Hepatic stellate cell (primary cell): Measurements from ENCODE around the gene TMEM270.
A peak's percentile ranks its signal among the peaks of the same experiment; 100 is the strongest.
"Not testable (repeated sequence)": the region's sequence is repeated elsewhere in the genome, so short reads cannot be mapped to it uniquely, and the experiment has no call there.

Source experiments
- DNase-seq: peaks from one replicate; pipeline ENCODE4 v3.0.0; 2011; ENCODE audit warnings: low spot score

TMEM270 gene

DNA sequence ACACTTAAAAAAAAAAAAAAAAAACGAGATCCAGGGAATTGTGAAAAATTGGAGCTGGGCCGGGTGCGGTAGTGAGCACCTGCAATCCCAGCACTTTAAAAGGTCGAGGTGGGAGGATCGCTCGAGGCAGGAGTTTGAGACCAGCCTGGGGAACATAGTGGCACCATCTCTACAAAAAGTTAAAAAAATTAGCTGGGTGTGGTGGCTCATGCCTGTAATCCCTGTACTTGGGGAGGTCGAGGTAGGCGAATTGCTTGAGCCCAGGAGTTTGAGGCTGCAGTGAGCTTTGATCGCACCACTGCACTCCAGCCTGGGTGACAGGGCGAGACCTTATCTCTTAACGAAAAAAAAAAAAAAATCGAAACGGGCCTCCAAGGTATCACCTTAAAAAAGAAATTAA, 28.2 kb upstream of the TMEM270 start:
- no peak for DNase-seq

DNA sequence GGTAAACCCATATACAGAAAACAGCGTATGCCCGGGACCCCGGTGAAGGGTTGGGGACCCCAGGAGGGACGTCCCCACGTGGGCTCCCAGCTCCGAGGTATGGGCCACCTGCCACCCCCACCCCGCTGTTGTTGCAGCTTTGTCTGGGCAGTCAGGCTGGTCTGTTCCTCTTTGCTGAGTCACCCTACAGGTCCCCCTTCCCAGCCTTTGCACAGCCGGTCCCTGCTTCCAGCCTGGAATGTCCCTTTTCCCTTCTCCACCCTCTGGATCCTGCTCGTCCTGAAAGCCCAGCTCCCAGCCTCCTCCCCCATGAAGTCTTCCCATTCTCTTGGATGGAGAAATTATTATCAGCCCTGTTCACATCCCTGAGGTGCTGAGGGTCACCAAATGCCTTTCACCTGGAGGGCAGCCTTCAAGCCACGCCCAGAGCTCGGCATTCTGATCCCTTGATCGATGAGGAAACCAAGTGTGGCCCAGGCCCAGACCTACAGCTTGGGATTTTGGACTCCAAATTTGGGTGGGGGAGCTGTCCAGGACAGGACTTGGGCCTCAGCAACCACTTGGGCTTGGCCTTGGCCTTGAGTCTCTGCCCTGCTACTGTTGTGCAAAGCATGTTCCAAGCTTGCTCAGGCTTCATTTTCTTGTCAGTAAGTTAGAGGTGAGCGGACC, 27.6 kb upstream of the TMEM270 start:
- peak; percentile 9 for DNase-seq

DNA sequence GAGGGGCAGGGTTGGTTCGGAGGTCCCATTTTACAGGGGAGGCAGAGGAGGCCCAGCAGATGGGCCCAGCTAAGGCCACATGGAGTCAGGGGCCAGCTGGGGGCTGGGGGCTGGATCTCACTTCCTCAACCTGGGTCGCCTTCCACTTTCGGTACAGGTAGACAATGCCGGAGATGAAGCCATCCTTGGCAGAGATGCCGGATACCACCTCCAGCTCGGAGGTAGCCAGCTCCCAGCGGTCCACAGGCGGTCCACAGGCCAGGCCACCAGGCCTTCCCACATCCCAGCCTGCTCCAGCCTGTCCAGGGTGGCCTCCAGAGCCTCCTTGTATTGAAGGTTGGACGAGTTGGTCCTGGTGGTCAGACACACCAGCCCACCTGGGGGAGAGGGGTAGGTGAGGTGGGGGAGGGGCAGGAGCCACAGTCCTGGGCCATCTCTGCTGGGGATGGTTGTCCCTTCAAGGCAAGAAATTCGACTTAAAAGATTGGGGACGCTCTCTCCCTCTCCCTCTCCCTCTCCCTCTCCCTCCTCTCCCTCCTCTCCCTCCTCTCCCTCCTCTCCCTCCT, 26.2 kb upstream of the TMEM270 start:
- no peak for DNase-seq

DNA sequence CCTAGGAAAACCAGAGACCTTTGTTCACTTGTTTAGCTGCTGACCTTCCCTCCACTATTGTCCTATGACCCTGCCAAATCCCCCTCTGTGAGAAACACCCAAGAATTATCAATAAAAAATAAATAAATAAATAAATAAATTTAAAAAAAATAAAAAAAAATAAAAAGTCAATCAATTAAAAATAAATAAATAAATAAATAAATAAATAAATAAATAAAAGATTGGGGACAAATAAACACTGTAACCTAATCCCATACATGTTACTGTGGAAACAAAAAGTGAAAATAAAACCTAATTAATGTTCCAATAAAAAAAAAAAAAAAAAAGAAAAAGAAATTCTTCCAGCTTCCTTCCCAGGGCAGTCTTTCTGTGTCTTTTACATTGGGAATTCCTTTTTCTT, 23.8 kb upstream of the TMEM270 start:
- DNase-seq, result not testable (repeated sequence)

DNA sequence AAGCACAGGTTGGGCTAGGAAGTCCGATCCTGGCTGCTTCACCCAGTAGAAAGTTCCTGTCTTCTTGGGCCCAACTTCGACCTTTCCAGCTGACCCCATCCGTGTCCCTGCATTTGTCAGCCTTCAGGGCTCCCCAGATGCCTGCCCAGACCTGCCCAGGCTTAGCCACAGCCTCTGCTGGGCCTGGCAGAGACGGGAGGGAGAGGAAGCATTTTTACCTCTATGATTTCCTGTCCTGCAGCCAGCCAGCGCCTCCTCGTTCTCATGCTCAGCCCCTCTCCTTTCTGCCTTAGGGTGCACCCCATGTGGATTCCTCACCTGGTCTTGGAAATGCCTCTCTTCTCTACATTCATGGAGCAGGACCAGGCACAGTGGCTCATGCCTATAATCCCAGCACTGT, 22.3 kb upstream of the TMEM270 start:
- DNase-seq, result no peak

DNA sequence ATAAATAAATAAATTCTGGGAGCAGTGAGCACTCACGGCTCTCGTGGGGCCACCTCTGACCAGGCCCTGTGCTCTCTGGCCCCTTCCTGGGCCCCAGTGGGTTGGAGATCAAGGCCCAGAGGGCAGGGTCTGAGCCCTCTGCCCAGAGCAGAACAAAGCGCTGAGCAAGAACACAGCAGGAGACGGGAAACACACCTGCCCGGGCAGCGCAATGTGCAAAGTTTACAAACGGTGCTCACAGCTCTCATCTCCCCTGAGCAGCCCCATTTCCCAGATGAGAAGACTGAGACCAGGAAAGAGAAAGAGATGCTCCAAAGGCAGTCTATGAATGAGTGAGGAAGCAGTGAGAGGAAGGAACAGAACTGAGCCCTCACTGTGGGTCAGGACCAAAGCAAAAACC, 21.7 kb upstream of the TMEM270 start:
- no peak for DNase-seq

DNA sequence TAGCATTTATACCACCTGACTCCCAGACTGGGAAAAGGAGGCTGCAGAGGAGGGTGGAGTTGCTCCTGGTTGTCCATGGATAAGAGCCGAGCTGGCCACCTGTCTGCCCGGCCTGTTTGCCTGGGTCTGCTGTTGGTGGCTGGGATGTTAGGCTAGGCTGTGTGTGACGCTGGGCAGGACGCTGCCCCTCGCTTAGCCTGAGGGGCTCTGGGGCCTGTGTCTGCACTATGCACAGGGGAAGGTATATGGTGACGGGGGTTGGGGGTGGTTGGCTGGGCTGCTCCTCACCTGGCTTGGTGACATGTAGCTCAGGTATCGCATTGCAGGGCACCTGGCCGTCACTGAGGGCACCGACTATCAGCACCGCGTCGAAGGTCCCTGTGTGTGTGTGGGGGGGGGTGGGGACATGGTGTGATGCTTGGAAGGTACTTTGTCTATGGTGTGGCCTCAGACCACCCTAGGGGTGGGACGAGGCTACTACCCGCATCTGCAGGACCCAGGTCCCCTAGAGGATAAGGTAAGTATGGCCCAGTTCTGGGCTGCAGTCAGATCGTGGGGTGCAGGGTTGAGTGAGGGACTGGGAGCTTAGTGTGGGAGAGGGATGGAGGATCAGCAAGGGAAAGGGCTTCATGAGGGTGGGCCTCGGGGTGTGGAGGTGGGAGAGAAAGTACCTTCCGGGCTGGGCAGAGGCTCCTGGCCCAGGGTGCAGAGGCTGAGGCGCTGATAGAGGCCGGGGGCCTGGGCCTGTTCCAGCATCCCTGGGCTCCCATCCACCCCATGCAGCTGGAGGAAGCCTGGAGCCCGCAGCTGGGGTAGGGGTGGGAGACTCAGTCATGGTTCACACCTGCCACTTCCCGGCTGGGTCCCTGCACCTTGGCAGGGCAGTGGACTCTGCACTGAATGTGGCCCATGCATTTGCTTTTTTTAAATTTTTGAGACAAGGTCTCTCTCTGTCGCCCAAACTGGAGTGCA, 20.9 kb upstream of the TMEM270 start:
- DNase-seq, result peak; percentile 12

DNA sequence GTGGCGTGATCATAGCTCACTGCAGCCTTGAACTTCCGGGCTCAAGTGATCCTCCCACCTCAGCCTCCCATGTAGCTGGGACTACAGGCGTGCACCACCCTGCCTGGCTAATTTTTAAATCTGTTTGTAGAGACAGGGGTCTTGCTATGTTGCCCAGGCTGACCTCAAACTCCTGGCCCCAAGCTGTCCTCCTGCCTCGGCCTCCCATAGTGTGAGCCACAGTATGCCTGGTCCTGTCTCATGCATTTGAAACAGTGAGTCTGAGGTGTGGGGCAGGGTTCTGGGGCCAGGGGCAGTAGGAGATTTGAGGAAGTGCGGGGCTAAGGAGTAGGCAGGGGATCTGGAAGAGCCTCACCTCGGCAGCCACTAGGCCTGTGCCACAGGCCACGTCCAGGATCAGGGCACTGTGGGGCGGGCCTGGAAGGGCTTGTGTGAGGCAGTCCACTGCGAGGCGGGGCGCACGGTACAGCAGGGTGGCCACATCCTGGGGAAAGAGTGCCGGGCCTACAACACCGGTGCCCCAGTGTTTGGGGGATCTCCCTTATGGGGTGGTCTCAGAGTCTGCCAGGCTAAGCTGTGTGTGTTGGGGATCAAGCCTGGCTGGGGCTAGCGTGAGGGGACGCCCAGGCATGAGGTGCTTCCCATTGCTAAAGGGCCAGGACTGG, 20.1 kb upstream of the TMEM270 start:
- no peak for DNase-seq

DNA sequence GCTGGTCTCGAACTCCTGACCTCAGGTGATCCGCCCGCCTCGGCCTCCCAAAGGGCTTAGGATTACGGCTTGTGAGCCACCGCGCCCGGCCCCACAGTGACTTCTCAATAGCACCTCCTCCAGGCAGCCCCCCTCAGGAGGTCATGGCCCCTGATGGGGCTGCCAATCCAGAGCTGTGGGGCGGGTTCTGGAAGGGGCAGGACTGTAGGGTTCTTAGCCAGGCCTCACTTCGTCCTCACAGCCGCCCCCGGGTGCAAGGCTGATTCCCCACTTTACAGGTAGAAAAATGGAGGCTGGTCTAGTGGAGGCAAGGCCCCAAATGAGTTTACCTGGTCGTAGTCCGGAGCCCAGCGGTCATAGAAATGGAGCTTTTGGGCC, 19.3 kb upstream of the TMEM270 start:
- DNase-seq, result no peak

DNA sequence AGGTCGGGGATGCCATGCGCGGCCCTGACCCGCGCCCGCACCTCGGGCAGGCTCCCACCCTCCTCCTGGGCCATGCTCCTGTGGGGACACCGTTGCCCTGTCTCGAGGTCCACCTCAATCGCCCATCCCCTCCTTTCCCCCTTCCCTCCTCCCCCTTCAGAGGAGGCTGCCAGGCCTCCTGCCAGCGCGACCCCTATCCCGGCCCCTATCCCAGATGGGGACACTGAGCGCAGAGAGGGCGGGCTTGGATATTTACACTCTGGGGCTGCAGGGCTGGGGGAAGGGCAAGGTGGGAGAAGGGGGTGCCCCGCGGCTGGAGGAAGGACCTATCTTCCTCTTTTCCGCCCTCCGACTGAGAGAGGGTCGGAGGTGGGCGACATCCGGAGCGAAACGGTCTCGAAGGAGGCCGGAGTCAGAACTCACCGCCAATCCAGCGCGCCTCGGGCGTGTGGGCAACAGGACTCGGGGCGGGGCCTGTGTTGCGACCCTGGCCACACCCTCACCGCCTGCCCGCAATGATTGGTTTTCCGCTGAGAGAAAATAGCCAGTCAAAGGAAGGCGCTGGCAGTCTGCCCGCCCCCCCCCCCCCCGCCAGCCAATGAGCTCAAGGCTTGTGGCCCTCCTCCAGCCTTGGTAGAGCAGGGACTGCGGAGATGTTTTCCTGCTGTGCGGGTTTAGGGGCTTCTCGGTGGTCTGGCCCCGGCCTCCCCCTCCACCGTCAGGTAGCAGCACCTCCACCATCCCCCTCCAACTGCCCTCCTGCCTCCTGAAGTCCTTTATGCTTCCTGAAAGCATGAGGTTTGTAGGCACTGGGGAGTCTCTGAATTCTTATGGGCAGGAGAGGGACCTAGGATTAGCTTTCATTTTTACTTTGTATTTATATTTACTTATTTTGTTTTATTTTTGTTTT, 18.6 kb upstream of the TMEM270 start, which contains the start of gene METTL27:
Gene METTL27, minus strand, starts transcription at position 450 of the 910 bp plus-strand sequence. Its CDS starts 376 bp downstream, at position 74.
- peak; percentile 99 for DNase-seq

DNA sequence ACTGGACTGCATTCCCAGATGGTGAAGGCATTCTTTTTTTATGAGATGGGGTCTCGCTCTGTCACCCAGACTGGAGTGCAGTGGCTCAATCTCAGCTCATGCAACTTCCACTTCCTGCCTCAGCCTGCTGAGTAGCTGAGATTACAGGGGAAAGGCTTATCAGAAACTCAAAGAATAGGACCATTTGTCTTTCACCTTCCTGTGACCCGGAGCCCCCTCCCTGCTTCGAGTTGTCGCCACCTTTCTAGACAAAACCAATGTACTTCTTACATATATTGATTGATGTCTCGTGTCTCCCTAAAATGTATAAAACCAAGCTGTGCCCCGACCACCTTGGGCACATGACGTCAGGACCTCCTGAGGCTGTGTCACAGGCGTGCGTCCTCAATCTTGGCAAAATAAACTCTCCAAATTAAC, 16.8 kb upstream of the TMEM270 start:
- DNase-seq, result no peak

DNA sequence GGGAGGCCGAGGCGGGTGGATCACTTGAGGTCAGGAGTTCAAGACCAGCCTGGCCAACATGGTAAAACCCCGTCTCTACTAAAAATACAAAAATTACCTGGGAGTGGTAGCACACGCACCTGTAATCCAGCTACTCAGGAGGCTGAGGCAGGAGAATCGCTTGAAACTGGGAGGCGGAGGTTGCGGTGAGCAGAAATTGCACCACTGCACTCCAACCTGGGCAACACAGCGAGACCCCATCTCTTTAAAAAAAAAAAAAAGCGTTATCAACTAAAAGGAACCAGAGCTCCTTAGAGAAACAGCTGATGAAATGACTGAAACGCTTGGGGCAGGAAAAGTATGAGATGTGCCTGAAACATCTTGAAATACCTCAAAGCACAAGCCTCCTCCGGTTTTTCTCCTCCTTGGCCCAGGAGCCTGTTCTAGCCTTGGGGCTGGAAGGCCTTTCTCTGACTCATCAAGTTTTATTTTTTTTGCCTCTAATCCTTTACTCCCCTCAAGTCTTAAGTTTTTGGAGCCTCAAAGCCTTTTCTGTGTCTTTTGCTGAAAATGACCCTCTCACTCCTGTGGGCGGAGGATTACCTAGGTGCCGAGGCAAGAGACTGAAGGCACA, 16.0 kb upstream of the TMEM270 start:
- peak; percentile 51 for DNase-seq

DNA sequence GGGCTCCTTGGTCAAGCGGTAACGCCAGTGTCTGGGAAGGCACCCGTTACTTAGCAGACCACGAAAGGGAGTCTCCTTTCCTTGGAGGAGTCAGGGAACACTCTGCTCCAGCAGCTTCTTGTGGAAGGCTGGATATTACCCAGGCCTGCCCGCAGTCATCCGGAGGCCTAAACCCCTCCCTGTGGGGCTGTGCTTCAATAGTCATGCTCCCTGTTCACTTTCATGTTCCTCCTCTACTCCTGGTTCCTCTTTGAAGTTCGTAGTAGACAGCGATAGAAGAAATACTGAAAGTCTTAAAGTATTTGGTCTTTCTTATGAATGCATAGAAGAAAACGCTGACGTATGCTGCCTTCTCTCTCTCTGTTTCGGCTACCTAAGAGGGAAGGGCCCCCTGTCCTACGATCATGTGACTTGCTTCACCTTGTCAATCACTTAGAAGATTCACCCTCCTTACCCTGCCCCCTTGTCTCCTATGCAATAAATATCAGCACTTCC, 15.2 kb upstream of the TMEM270 start:
- not testable (repeated sequence) for DNase-seq

DNA sequence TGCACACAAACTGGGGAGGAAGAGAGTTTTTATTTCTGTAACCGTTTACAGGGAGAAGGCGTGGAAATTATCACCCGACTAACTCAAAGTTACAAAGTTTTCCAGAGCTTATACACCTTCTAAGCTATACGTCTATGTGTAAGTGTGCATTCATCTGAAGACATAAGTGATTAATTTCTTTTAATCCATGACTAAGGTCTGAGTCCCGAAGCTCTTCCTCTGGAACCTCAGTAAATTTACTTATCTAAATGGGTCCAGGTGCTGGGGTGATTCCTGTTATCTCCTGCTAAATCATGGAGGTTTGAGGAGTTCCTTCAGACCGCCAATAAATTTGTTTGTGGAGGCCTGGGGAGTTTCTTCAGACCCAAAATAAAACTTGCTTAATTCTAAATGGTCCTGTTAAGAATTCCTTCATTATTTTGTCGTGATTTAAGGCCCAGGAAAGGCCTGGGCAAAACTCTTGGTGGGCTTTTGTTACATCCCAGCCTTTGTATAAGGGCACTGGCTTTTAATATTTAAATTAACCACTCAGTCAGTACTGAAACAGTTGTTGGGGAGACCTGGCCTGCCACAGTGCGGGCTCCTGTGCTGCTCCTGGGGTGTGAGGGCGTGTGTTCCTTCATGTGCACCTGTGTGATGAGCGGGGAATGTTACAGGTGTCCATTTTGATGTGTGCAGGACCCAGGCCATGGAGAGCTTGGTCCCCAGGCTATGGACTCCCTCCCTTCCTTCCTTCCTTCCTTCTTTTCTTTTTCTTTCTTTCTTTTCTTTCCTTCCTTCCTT, 12.8 kb upstream of the TMEM270 start:
- no peak for DNase-seq

DNA sequence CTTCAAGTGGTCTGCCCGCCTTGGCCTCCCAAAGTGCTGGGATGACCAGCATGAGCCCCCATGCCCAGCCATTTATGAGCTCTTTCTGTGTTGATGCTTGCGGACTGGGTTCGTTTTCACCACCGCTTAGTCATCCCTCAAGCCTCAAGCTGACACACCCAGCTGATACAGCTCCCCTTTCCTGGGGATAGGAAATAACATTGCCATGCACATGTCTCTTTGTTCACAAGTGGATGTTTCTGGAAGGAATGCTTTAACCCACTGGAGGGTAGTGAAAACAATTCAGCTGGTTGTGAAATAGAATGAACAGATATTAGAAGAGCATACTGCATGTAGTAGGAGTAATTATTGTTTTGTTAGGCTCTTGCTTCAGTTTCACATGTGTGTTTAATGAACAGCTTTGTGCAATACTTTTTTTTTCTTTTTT, 10.2 kb upstream of the TMEM270 start:
- DNase-seq, result peak; percentile 92

DNA sequence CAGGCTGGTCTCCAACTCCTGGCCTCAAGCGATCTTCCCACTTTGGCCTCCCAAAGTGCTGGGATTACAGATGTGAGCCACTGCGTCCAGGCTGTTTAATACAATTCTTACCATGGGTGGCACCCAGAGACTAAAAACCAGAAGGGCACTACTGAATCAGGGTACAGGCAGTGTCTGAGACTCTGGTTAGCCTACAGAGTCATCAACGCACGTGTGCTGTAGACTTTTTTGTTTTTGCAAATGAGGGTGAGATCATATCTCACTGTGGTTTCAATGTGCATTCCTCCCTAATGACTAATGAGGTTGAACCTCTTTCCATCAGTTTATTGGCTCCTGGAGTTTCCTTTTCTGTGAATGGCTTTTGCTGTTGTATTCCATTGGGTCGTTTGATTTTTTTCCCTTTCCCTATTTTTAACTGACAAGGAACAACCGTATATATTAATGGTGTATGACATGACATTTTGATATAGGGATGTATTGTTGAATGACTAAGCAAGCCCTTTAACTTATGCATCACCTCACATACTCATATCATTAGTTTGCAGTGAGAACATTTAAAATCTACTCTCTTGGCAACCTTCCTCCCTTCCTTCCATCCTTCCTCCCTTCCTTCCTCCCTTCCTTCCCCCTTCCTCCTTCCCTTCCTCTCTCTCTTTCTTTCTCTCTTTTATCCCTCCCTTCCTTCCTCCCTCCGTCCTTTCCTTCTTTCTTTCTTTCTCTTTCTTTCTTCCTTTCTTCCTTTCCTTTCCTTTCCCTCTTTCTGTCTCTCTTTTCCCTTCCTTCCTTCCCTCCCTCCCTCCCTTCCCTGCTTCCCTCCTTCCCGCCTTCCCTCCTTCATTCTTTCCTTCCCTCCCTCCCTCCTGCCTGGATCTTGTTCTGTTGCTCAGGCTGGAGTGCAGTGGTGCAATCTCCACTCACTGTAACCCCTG, 9.3 kb upstream of the TMEM270 start:
- DNase-seq, result peak; percentile 80

DNA sequence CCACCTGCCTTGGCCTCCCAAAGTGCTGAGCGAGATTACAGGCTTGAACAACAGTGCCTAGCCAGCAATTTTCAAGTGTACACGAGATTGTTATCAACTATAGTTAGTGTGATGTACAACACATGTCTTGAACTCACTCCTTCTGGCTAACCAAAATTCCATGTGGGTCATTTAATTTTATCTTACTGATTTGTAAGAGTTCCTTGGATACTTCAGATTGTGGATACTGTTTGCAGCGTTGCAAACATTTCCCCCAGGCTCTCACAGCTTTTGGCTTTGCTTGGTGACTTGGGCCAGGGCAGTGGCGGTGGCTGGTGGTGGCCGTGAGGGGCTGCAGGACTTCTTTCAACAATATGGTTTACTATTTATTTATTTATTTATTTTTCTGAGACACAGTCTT, 8.5 kb upstream of the TMEM270 start:
- no peak for DNase-seq

DNA sequence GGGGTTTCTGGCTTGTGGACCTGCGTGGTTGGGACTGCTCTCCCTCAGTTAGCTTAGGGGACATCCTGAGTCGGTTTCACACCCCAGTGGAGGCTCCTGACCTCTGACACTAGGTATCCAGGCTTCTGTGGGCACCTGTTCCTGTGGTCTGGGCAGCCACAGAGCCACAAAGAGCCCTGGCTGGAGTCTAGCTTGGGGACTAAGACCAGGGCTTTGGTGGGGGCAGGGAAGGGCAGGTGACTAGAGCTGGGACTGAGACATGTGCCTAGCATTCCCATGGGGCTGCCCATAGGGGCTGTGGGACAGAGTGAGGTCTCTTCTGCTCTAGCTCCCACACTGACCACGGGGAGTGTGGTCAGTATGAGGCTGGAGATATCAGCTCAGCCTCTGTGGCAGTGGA, 4.0 kb upstream of the TMEM270 start:
- no peak for DNase-seq

DNA sequence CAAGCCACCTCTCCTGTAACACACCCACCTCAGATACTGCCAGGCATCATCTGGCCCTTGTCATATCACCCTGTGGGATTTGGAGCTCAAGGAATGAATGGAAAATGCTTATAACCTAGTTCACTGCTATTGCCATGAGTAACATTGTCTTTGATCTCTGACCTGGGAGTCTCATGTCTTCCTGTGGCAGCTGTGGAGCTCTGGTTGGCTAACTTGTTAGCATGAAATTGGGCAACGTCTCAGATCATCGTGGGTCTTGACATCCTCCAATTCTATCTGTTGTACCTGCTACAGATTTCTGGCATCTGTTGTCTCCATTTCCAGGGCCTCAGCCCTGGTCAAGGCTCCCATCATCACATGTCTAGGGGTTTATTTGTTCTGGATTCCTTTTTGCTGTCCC, 2.2 kb upstream of the TMEM270 start:
- DNase-seq, result no peak
